Thymus (tissue), 11 donors: ENCODE results near the gene RBPJ. TPM values are rescaled to one million over a fixed set of nuclear protein-coding genes. Genes with fewer than 3 reads are reported as not detected.

ENCODE experiments used
- DNase-seq, 9 donors: peaks; one replicate each; pipeline ENCODE4 v3.0.0-alpha.2; 2013; ENCODE audit warnings: low spot score in 9 of 9, low read depth in 6 of 9, missing footprints in 1 of 9
- H3K27ac ChIP-seq, 2 donors: one replicate each; pipeline ENCODE4 v1.5.1; 2013; ENCODE audit warnings: control low read depth in 1 of 2, low read depth in 1 of 2, low read length in 1 of 2, mild to moderate bottlenecking in 1 of 2, moderate library complexity in 1 of 2
- H3K27me3 ChIP-seq, 2 donors: one replicate each; pipeline ENCODE4 v1.5.1; 2013; ENCODE audit warnings: low read length in 1 of 2; ENCODE audit not compliant: control insufficient read depth in 2 of 2, insufficient read depth in 1 of 2
- H3K36me3 ChIP-seq, 2 donors: one replicate each; pipeline ENCODE4 v1.5.1; 2013; ENCODE audit warnings: low read length in 1 of 2, mild to moderate bottlenecking in 1 of 2, moderate library complexity in 1 of 2; ENCODE audit not compliant: control insufficient read depth in 2 of 2, insufficient read depth in 2 of 2
- H3K4me1 ChIP-seq, 2 donors: one replicate each; pipeline ENCODE4 v1.5.1; 2013; ENCODE audit warnings: low read length in 2 of 2; ENCODE audit not compliant: control insufficient read depth in 2 of 2, insufficient read depth in 2 of 2
- H3K4me3 ChIP-seq, 2 donors: one replicate each; pipeline ENCODE4 v1.5.1; 2013; ENCODE audit warnings: low read length in 2 of 2, control low read depth in 1 of 2, mild to moderate bottlenecking in 1 of 2
- H3K9me3 ChIP-seq, 2 donors: one replicate each; pipeline ENCODE4 v1.5.1; 2013; ENCODE audit warnings: low read length in 1 of 2, mild to moderate bottlenecking in 1 of 2; ENCODE audit not compliant: control insufficient read depth in 2 of 2, insufficient read depth in 1 of 2
- WGBS: extraction: QIAGEN DNeasy Blood & Tissue Kit; methylation state at CpG from one replicate; pipeline ENCODE4 v1.1.7; 2013; 5-methylcytosine and 5-hydroxymethylcytosine counted together
- polyA plus RNA-seq: library from polyadenylated mRNA; stranded (reverse); fragments of 200-250 nt; gene quantifications from one replicate; pipeline ENCODE4 v1.2.3, GENCODE V29; 2013
- total RNA-seq: library from RNA; stranded (reverse); fragments of 120-200 nt; gene quantifications from one replicate; pipeline ENCODE4 v1.2.4, GENCODE V29; 2013
- donor health status: healthy.

RBPJ gene
- total and polyA plus RNA-seq, 2 donors: 42.1 to 46.8 TPM

DNA sequence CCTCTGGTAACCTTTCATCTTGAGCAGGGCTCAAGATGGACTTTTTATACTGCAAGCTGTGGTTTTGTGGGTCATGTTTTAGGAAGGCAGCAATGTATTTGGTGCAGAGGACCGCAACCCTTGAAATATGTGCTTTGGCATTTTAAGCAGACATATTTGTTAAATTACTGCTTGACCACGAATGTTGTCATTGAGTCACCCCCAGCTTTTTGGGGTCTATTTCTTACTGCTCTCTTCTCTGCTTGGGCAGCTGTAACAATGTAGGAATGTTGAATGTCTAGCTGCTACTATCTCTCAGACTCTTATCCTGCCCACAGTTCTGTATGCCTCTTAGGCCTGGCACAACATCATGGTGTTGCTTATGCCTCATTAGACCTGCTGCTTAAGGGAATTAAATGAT, 6.0 kb downstream of the RBPJ start:
- no peak overlapping the region for H3K4me3 ChIP-seq
- no peak overlapping the region for H3K27ac ChIP-seq
- H3K27me3 ChIP-seq: no peaks in the 10 kb centered on the region
- 85% methylated on average over 2 of the region's 2 CpGs for WGBS
- no peaks in the 10 kb centered on the region for H3K36me3 ChIP-seq
- no peaks in the 10 kb centered on the region for H3K9me3 ChIP-seq
- DNase-seq: no peak
- H3K4me1 ChIP-seq: peaks cover 5 to 8% of the 10 kb centered on the region in 2 donors

DNA sequence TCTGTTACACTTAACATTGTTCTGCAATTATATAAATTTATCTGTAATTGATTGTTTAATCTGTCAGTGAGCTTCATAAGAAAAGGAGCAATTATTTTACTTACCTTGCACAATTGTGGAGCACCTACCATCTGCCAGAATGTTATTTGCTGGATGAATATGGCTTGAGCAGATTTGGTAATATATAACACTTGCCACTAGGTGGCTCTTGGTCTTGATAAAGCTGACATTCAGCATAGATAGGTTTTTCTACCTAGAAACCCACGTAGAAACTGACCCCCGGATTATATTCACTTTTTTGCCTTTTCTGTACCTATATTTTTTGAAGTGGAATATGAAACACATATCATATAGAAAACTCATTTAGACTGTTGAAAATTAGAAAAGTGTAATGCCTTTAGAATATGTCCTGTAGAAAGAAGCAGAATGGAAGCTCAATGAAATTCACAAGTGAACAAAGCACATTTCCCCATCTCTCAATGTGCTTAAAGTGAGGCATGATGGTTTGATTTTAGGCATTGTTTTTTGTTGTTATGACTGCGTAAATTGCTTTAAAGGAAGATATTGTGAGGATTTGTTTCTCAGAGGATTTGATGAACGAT, 9.5 kb downstream of the RBPJ start:
- Histone ChIP-seq H3K9me3 (no peaks in the 10 kb centered on the region), H3K4me1 (peaks cover 0 to 5% of the 10 kb centered on the region in 2 donors), H3K4me3 (no peak overlapping the region), H3K27ac (no peak overlapping the region), H3K27me3 (no peaks in the 10 kb centered on the region), H3K36me3 (no peaks in the 10 kb centered on the region)
- 51% methylated on average over 4 of the region's 4 CpGs for WGBS
- DNase-seq: peak in 8 of 9 donors; percentile 34 to 79 (median 51)

DNA sequence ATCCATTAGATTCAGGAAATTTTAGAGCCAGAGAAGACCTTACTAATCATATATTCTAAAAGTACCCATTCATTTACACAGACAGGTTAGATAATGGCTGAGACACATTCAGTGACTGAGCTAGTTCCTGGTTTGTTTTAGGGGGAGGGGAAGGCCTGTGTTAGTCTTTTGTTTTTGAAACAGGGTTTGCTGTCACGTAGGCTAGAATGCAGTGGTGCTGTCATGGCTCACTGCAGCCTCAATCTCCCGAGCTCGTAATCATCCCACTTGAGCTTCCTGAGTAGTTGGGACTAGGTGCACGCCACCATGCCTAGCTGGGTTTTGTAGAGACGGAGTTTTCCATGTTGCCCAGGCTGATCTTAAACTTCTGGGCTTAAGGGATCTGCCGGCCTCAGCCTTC, 10.1 kb downstream of the RBPJ start:
- 82% methylated on average over 6 of the region's 6 CpGs for WGBS
- Histone ChIP-seq H3K27me3 (no peaks in the 10 kb centered on the region), H3K9me3 (no peaks in the 10 kb centered on the region), H3K4me1 (peaks cover 0 to 5% of the 10 kb centered on the region in 2 donors), H3K27ac (no peak overlapping the region), H3K36me3 (no peaks in the 10 kb centered on the region), H3K4me3 (no peak overlapping the region)
- DNase-seq: no peak

DNA sequence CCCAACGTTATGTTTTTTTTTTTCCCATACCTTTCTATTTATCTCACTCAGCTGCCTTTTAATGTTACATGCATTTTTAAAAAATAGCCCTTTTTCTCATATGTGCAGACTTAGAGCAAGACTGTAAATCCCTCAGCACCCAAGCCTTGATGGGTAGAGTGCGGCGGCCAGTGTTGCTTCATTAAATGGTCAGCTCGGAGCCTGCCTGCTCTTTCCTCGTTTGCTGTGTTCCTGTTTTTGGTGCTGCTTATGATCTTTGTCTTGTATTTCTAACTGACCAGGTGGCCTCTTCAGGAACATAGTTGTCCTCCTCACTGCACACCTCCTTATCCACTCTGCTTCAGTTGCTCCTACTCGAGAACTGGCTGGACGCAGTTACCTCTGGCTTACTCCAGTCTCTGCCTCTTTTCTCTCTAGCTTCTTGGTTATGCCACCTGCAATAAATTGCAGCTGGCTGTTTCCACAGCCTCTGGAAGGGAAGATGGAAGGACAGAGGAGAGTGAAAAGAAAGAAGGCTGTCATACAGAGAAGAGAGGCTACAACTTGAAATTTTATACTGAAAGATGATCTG, 10.7 kb downstream of the RBPJ start:
- no peaks in the 10 kb centered on the region for H3K9me3 ChIP-seq
- 86% methylated on average over 7 of the region's 7 CpGs for WGBS
- H3K36me3 ChIP-seq: no peaks in the 10 kb centered on the region
- no peak overlapping the region for H3K27ac ChIP-seq
- H3K4me1 ChIP-seq: peaks cover 0 to 5% of the 10 kb centered on the region in 2 donors
- no peak overlapping the region for H3K4me3 ChIP-seq
- no peaks in the 10 kb centered on the region for H3K27me3 ChIP-seq
- DNase-seq: no peak

DNA sequence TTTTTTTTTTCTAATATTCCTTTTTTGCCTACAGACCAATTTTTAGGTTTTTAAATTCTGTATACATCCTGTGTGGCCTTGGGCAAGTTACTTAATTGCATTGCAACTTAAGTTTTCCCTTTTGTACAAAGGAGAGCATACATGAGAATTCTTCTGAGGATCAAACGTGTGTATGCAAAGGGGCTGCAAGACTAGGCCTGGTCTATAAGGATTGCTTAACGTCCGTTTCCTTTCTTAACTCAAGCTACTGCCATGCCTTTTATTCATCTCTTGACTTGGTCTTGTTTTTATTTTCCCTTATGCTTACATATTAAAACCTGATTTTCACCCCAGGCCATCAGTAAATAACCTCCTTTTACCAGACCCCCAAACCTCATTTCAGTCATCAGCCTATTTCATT, 13.6 kb downstream of the RBPJ start:
- peaks cover 5% of the 10 kb centered on the region in 2 donors for H3K4me1 ChIP-seq
- no peaks in the 10 kb centered on the region for H3K9me3 ChIP-seq
- 93% methylated on average over 3 of the region's 3 CpGs for WGBS
- DNase-seq: no peak
- no peak overlapping the region for H3K27ac ChIP-seq
- H3K36me3 ChIP-seq: no peaks in the 10 kb centered on the region
- no peaks in the 10 kb centered on the region for H3K27me3 ChIP-seq
- no peak overlapping the region for H3K4me3 ChIP-seq

DNA sequence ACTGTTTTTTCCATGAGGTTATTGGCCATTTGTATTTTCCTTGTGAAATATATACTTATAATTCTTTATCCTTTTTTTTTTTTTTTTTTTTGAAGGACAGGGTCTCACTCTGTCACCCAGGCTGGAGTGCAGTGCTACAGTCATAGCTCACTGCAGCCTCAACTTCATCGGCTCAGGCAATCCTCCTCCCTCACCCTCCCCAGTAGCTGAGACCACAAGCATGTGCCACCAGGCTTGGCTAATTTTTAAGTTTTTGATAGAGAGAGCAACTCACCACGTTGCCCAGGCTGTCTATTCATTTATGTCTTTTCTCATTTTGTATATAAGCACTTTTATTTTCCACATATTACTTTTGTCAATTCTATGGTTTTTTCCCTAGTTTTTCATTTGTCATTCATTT, 16.8 kb downstream of the RBPJ start:
- 90% methylated on average over 2 of the region's 2 CpGs for WGBS
- H3K27ac ChIP-seq: no peak overlapping the region
- H3K36me3 ChIP-seq: no peaks in the 10 kb centered on the region
- no peaks in the 10 kb centered on the region for H3K27me3 ChIP-seq
- no peaks in the 10 kb centered on the region for H3K9me3 ChIP-seq
- H3K4me1 ChIP-seq: peaks cover 0 to 5% of the 10 kb centered on the region in 2 donors
- H3K4me3 ChIP-seq: no peak overlapping the region
- DNase-seq: no peak

DNA sequence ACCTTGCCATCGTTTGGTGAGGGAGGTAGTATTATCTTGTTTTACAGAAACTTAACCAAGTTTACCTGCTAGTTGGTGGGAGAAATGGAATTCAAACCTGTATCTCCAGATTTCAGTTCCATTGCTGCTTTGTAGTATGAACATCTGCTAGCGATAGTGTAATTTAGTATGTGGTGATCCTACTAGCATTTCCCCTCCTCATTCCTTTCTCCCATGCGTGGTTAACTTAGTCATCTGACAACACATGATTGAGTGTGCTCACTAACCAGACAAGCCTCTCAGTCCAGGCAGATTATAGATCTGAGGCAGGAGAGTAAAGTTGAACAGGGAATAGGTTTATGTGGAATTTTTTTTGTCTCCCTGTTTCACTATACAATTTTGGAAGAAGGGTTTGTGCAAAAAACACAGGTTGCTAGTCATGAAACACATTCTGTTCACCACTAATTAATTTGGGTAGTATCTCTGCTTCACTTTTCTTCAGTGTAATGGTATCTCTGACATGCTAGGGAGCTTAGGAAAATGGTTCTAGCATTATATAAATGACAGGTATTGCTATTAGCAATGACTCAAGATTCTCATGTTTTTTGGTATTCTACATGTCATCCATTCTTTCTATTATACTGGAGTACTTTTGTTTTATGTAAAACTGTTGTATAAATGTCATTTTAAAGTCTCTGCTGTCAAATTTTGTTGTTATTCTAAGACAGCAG, 21.7 kb downstream of the RBPJ start:
- H3K4me3 ChIP-seq: no peak overlapping the region
- no peak for DNase-seq
- 75% methylated on average over 3 of the region's 3 CpGs for WGBS
- H3K27me3 ChIP-seq: no peaks in the 10 kb centered on the region
- H3K27ac ChIP-seq: no peak overlapping the region
- H3K36me3 ChIP-seq: no peaks in the 10 kb centered on the region
- peaks cover 0 to 2% of the 10 kb centered on the region in 2 donors for H3K4me1 ChIP-seq
- no peaks in the 10 kb centered on the region for H3K9me3 ChIP-seq

DNA sequence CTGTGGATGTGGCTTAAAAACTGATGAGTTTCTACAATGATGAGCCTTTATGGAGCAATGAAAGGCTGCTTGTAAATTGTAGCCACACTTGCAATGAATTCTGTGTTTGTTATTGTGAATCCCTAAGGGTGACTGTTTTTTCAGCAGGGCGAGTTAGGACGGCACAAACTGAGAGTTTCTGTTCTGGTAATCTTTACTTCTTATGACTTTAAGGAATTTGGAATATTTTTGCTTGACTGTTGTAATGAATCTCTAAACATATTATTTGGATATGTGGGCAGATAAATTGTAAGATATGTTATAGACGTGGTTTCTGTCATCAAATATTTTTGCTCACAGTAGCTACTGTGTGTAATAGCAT, 22.2 kb downstream of the RBPJ start:
- H3K27me3 ChIP-seq: no peaks in the 10 kb centered on the region
- no peaks in the 10 kb centered on the region for H3K36me3 ChIP-seq
- H3K9me3 ChIP-seq: no peaks in the 10 kb centered on the region
- H3K27ac ChIP-seq: no peak overlapping the region
- no peaks in the 10 kb centered on the region for H3K4me1 ChIP-seq
- WGBS: 92% methylated on average over 3 of the region's 3 CpGs
- no peak overlapping the region for H3K4me3 ChIP-seq
- no peak for DNase-seq

DNA sequence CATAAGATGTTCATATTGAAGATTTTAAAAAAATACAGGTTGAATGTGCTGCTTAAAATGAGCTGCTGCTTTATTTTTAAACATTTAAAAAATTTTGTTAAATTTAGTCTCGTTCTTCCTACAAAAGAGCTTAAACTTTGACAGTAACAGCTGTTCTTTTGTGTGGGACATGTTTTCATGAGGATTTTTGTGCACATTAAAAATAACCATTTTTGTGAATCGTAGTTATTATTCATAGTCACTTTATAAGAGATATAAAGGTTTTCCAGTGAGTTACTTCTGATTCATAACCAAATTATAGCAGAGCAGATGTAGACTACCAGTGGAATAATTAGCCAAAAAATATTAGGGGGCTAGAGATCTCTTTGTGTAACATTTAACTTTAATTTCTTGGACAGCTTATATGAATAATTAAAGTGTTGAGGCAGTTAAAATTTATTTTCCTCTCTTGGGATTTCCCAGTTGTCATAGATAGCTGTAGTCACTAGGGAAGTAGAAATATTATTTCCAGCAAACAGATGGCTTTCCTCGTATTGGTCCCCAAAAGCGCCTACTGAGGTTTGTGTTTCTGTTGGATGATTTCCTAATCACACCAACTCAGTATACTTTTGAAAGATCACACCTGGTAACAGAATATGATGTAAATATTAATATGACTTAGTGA, 24.2 kb downstream of the RBPJ start:
- DNase-seq: no peak
- Histone ChIP-seq H3K9me3 (no peaks in the 10 kb centered on the region), H3K27ac (peak overlapping the region in 1 of 2 donors; percentile 26), H3K4me3 (no peak overlapping the region), H3K4me1 (no peaks in the 10 kb centered on the region), H3K36me3 (no peaks in the 10 kb centered on the region), H3K27me3 (no peaks in the 10 kb centered on the region)
- WGBS: 94% methylated on average over 4 of the region's 4 CpGs
